Left renal cortex interstitium (tissue), 4 donors: ENCODE data around the gene AUTS2. TPM values are rescaled to one million over a fixed set of nuclear protein-coding genes. Genes with fewer than 3 reads are reported as not detected.
A peak's percentile ranks its signal among the peaks of the same experiment; 100 is the strongest.

ENCODE experiments used
- DNase-seq, 4 donors: peaks; one replicate each; pipeline ENCODE4 v3.0.0-alpha.2; 2013; ENCODE audit warnings: low read depth in 4 of 4, low spot score in 2 of 4, missing footprints in 1 of 4
- polyA plus RNA-seq, 4 donors: library from polyadenylated mRNA; unstranded; fragments of 120-200 nt; gene quantifications; one replicate each; pipeline ENCODE4 v1.2.1, GENCODE V29; 2013; ENCODE audit not compliant: insufficient read length in 4 of 4

The AUTS2 gene
- polyA plus RNA-seq, 4 donors, result 56.5 to 144 (median 82.8) TPM

DNA sequence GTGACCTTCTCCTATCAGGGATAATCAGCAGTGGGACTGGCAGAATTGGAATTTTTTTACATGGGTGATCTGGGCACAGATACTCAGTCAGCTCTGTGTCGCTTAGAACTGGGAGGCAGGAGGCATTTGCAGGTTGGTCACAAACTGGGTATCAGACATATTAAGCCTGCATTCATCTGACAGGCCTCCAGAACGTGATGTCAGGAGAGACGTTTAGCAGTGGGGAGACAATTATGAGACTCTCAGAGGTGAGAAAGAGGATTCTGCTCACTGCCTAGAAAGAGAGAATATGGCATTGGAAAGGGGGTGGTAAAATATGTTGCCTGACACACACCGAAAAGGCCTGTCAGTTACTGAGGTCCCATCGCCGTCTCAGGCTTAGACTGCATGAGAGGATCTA, 816.1 kb downstream of the AUTS2 start:
- DNase-seq, result no peak

DNA sequence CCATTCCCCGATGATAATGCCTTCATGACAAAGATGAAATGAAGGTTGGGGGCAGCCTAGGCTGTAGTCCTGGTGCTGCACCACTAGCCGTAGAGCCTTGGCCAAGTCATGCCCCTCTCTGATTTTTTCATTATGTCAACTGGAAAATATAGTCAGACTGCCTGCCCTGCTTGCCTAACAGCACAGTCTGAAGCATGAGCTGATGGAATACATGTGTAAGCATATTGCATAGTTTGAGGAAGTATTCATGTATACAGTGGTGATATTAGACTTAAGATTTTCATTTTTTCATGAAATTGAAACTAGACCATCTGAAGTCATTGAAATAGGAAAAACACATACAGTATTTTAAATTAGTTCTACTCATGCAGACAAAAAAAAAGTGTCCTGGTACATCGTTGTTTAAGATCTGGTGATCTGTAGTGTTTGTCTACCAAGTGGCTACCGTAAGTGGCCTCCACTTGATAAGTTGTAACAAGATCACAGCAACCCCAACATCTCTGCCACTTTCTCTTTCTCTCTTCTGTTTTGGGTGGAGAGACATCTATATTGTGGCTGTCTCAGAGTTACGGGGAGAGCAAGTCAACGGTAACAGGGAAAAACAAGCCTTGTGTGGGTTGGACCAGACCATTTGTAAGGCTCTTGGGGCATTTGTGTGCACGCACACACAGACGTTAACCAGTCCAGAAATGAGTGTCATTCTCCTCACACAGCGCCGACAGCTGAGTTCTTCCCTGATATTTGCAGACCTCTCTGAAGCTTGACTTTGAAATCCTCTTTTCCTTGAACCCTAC, 817.1 kb downstream of the AUTS2 start:
- DNase-seq, result no peak

DNA sequence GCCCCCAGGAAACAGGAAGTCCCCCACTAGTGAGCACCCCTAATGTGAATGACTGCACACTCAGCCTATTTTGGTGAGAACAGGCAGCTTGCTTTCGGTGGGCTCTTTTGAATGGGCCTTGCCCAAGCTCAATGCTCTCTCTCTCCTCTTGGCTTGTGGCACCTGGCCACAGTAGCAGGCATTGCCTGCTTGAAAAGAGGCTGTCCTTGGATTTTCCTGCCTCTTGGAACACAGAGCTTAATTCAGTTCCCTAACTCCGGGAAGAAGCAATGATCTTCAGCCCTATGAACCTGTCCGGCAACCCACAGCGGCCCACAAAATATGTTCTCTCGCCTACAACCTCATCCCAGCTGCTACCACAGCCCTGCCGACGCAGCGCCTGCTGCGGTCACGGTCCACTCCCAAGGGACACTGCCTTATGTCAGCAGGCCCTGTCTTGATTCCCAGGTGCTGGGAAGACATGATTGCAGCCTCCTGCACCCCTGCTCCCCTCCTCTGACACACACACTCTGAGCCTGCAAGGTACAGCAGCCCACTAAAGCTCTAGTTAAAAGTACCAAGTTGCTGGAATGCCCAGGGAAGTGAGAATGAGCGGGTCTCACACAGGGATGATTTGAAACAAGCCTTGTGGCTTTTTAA, 818.2 kb downstream of the AUTS2 start:
- DNase-seq, result no peak

DNA sequence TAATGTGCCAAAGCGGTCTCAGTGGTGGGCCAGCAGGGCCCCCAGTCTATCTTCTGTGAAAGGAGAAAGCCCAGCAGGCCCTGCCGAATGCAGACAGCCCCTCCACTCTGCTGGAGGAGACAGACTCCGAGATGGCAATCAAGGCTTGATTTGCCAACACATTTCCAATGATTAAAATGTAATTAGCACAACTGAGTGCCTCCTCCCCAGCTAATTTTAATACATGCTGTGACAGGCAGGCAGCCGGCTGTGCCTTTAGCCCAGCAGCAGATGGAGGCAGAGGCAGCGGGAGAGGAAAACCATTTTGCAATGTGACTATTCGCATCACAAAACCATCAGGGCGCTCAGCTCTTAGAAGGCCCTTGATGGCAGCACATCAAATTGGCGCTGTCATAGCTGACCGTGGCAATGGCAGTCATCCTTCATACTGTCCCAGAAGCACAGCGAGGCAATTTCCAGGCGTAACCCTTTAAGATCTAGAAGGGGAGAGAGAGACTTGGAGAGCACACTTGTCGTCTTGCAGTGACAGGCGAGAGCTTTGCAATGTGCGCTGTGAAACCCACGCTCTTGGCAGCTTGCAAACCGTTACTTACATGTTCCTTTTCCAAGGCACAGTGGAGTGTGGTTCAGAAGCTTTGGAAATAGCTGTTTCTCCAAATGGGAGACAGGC, 818.8 kb downstream of the AUTS2 start:
- no peak for DNase-seq

DNA sequence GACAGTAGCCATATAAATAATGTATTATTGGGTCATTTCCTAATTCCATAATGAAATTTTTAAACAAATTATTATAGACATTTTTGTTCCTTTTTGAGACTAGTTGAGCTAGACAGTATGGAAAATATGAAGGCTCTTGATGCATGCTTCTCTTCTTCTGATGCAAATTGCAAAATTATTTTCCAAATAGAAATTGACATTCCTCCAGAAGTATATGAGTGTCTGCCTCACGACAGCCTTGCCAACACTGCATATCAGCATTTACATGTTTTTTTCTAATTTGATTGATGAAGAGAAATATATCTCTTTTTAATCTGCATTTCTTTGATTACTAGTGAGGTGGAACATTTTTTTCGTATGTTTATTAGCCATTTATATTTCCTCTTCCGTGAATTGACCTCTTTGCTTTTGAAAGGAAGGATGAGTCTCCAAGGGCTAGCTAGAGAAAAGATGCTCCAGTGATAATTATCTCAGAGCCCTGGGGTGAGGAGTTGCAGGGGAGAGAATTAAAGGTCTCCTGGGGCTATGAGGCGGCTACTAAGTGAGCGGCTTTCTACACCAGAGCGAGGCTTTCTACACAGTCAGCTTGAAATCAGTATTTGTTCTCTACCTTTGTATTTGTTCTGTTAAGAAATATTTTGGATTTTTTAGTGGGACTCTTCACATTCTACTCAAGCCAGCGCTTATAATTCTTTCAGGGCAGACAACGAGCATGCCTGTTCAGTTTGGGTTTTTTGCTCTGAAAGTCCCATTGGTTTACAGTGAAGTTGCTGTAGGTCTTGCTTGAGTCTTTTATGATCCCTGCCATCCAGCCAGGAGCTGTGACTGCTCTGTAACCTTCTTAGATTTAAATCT, 821.5 kb downstream of the AUTS2 start:
- no peak for DNase-seq

DNA sequence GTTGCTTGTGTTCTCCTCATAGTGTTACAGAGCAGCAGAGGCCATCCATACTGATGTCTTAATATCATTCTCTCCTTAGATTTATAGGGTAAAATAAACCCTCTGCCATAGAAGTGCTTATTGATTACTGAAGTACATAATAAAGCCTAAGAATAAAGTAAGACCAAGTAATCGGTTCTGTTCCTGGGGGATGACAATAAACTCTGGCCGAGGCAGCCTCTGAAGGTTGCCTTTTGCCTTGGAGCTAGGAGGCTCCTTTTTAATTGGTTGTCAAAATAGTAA, 822.0 kb downstream of the AUTS2 start:
- no peak for DNase-seq

DNA sequence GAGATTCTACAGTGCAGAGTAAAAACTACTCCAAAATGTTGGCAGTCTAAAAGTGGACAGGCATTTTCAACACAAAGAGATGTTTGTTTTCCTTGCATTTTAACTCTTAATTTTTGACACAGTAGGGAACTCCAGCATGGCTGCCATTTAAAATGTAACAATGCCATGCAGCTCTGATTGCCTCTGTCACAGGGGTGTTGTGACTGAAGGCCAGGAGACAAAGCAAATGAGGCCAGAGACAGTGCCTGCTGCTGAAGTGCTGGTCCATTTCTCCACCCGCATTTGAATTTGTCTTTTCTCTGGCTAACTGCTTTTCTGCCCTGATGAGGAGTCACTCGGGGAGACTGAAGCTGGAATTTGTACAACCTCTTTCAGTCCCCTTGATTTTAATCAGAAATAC, 823.0 kb downstream of the AUTS2 start:
- DNase-seq, result no peak

DNA sequence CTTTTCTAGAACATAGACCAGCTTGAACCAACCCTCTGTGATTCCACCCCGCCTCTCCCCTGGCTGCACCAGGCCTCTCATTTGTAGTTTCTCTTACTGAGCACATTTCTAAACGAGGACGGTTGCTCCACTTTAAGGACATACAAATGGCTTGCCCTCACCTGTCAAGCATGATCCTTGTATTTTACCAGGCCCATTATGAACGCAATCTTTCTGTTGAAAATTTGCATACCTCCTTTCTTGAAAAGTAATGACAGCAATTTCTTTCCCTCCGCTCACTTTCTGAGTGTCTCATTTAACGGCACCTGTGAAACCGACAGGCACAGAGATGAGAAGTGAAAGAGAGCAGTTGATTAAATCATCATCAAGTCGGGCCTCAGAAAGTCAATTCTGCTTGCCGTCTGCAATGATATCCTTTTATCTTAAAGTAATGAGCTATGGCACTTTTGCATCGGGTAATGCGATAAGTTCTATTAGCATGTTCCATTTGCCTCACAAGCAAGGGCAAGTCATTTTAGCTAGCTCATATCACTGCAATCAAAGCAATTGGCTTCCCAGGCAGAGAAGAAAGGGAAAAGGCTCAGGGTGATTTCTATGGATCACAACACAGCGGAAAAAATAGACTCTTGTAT, 828.1 kb downstream of the AUTS2 start:
- no peak for DNase-seq

DNA sequence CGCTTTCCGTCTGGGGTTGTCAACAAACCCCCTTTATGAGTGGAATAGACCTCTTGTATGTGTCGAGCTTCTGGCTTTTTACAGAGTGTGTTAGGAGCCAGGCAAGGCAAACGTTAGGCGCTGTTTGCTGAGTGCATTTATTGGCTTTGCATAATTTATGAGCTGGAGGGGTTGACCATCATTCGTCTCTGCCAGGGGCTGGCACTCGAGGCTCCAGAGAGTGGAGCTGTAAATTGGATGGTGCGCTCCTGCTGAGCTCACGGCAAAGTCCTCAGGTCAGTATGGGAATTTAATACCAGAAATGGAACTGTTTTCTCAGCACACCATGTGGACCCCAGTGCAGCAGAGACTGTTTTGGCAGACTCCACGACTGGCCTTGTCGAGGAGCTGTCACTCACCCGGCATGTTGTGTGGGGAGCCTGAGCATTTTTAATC, 834.3 kb downstream of the AUTS2 start:
- peak; percentile 44 to 74 (median 65) for DNase-seq

DNA sequence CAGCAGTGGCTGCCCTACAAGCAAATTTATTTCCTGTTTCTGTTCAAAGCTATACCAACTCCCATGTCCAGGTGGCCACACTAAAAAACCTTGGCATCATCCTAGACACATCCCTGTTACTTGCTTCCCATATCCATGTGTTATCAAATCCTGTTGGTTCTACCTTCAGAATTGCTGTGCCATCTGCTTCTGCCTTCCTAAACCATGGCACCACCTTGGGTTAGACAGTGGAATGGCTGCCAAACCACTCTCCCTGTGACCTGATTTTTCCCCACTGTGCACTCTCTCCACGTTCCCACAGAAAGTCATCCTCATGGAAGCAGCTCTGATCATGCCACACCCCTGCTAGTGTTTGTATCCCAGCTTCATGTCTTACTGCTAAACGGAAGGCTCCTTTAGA, 836.1 kb downstream of the AUTS2 start:
- no peak for DNase-seq

DNA sequence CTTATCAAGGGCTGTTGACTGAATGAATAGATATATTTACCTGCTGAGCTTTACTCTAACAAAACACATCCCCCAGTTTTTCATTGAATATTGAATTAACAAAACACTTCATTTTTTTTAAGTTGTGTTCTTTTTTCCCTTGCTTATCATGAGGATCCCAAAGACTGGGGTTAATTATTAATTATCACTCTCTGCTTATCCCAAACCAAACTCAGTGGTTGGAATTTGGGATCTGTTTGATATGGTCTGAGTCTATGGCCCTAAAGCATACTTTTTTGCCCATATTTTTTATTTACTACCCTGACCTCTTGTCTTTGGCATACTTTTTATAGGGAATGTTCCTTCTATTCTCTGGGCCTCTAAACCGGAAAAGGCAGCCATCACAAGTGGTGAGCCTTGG, 836.5 kb downstream of the AUTS2 start:
- DNase-seq, result no peak

DNA sequence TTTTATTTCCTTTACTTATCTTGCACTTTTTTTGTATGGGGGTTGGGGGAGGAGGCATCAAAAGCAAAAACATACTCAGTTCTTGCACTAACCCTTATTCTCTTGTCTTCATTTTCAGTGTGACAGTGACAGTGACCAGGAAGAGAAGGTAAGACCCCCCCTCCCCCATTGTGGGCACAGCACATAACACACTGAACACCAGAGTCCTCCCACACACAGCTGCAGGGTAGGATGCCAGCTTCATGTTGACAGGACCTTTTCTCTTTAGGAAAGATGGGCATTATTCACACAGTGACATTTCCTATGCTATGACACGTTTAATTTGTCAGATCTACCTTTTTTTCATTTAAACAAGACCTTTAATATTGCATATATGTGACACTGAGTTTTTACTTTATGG, 837.4 kb downstream of the AUTS2 start:
- peak in 1 of 4 donors; percentile 43 for DNase-seq

DNA sequence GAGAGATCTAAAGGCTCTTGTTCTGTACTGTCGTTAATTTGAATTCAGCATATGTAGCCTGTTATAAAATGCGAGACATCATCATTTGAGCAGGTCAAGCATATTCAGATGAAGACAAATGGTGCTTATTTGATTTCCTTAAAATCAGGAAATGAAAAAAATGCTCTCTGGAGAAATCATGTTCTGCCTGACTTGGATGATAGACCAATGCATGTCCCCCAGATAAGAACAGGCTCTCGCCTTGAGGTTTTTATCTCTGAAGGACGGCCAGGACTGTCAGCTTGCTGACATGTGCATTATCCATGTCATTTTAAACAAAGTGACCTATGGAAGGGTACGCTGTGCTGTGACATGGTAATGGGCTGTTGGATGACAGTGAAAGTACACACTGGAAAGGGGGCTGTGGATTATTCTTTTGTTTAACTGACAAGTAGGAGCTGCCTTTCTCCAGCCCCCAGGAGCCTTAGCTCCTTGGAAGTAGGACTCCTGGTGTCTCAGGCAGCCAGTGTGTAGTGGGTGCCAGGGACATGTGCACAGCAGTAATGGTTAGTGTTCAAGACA, 838.6 kb downstream of the AUTS2 start:
- DNase-seq, result no peak

DNA sequence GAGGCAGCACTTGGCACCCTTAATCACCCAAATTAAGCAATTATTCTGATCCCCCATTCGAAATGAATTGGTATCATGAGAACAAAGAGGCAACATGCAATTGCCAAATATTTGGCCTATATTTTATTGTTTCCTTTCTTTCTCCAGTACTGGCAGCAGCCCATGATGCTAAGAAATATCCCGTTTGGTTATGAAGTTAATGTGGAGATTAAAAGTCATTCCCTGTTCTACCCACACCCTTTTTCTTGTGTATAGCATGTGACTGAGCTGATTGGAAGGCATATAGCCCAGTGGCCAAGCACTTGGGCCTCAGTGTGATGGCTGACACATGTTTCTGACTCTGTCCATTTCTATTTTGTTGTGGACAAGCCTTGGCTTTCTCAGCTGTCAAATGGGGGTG, 841.4 kb downstream of the AUTS2 start:
- no peak for DNase-seq

DNA sequence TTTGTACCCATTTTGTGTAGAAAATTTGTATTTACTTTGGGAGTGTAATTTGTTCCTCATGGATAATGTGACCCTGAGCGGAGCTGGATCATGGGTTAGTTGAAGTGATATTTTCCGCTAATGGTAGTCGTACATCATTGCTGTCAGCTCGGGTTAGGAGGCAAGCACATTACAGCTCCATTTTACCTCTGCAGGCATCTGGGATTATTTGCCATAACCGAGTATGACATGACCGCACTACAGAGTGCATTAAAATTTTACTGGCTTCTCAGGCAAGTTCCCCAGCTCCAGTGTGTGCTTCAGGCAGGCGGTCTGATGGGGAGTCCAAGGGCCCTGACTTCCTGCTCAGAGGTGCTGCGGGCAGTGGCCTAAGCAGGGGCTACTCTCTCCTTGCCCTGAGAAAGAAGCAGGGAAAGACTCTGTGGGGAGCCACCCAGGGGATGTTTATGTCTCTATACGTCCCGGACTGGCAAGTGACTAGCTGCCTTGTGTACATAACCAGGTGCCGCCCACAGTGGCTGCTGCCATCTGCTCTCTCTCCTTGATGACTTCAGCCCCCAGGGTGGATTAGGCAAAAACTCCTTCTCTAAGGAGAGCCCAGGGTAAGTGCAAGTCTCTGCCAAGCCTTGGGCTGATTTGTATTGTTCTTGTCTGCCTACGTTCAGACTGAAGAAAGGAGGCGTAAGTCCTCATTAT, 848.3 kb downstream of the AUTS2 start:
- DNase-seq, result no peak

DNA sequence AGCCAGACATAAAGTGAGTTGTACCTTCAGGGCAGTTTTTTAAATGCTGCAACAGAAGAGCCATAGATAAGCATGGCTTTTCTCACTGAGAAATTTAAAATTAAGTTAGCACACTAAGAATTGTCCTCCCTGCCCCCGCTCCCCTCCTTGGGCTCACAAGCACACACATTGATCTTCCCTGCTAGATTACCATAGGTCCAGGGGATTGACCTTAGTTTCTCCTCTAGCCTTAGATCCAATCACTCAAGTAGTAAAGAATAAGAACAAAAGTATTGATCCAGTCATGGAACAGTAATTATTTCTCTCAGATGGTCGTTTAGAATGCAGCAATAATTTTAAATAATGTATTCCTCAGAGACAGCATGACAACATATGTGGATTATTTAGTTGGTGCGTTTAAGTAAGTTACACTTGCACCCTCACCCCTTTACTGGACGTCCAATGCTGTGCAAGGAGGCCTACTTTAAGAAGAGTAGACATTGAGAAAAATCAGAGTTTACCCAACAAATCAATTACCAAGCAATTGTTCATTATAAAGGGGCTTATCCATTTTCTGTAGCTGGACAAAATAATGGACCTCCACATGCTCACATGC, 850.1 kb downstream of the AUTS2 start:
- no peak for DNase-seq

DNA sequence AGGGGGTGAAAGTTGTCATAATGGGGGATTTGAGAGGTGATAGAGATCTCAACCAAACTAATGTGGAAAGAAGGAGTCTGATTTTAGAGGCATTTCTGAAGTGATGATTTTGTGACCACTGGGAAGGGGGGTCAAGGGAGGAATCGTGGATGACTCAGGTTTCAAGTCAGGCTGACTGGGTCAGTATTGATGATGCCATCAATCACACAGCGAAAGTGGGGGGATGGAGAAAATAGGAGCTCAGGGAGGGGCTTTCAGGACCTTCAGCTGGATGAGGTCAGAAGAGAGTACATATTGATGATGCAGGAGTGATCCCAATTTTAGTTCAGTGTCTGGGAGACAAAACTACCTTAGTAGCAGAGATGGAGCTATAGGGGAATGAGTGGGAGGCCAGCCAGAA, 852.5 kb downstream of the AUTS2 start:
- DNase-seq, result no peak

DNA sequence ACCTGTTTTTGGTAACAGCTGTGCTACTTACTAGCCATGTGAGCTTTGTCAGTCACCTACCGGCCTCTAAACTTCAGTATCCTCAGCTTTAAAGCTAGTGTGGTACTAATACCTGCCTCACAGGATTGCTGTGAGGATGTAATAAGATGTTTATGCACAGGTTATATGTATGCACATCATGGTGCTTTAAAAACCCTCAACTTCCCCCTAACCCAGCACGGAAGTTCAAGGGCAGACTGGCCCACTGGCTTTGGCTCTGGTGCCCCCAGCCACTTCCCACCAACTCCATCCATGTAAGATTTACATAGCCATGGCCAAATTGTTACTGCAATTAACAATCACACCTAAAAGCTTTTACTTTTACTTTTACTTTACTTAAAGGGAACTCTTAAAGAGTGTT, 857.6 kb downstream of the AUTS2 start:
- DNase-seq, result no peak

DNA sequence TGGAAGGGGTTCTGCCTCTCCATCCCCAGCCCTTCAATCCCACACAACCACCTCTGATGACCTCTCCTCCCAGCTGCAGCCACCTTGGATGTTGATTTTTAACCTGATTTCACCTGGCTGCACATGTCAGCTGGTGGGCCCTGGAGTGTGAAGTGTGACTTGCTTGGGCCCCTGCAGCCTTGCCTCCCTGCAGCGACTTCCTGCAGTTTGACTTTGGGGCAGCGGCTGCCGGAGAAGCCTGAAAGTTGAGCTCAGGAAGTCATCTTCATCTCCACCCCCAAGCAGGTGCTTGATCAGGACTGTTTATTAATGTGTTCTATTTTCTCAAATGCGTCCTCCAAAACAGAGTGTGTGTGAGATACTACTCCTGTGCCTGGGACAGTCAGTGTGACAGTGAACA, 858.4 kb downstream of the AUTS2 start:
- DNase-seq, result no peak
